ENCODE data around the gene DRC1.
"Not testable (repeated sequence)": the region's sequence is repeated elsewhere in the genome, so short reads cannot be mapped to it uniquely, and the experiment has no call there.

The DRC1 gene

DNA sequence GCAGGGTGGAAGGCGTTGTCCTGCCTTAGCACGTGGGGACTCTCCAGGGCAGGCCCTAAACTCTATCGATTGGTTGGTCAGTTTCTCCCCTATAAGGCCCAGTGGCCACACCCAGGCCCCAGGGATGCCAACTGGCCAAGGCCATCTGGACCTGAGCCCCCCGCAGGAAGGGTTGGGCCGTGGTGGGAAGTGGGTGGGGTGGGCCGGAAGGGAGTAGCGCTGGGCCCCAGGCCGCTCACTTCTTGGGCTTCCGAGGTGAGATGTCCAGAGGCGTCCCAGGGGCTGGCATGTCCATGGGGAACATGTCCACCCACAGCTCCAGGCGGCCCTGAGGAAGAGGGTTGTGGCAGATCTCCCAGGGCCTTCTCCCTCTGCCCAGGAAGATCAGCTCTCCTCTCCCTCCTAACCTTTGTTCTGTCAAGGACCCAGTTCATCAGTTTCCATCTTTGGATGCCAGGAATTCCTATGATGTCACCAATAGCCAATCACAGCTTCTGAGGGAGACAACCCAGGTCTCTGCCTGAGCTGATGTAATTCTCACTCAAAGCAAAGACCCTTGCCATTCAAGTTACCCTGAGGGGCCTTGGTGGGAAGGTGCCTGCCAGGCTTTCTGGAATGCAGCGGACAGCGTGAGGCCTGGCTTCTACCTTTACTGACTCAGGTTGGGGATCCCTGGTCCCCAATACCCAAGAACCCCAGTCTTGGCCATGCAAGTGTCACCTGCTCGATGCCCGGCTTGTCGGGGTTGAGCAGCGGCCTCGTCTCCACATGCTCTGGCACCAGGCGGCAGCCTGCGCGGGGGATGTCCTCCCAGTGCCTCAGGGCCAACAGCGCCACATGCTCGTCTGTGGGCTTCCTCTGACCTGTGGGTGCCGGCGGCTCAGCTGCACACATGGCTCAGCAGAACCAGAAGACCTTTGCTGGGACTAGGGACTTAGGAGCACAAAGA, 61.8 kb downstream of the DRC1 start:
- Histone ChIP-seq H3K27ac (no peak overlapping the region), H3K4me3 (ENCODE audit: low read depth, low read length) (no peak overlapping the region), H3K36me3 (replicated peaks) (no peaks in the 10 kb centered on the region), H3K27me3 (replicated peaks) (no peaks in the 10 kb centered on the region)
- no peak for DNase-seq
- in situ Hi-C loops (cut with HindIII; ENCODE audit: low pct_ligation_motif_present, low sequenced_read_pairs) = no loop called here
- TF ChIP-seq, protein P1, sequence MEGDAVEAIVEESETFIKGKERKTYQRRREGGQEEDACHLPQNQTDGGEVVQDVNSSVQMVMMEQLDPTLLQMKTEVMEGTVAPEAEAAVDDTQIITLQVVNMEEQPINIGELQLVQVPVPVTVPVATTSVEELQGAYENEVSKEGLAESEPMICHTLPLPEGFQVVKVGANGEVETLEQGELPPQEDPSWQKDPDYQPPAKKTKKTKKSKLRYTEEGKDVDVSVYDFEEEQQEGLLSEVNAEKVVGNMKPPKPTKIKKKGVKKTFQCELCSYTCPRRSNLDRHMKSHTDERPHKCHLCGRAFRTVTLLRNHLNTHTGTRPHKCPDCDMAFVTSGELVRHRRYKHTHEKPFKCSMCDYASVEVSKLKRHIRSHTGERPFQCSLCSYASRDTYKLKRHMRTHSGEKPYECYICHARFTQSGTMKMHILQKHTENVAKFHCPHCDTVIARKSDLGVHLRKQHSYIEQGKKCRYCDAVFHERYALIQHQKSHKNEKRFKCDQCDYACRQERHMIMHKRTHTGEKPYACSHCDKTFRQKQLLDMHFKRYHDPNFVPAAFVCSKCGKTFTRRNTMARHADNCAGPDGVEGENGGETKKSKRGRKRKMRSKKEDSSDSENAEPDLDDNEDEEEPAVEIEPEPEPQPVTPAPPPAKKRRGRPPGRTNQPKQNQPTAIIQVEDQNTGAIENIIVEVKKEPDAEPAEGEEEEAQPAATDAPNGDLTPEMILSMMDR (IDR thresholded peaks at IDR 0.05; ENCODE audit: low read depth, low read length, missing control alignments) = no peak

DNA sequence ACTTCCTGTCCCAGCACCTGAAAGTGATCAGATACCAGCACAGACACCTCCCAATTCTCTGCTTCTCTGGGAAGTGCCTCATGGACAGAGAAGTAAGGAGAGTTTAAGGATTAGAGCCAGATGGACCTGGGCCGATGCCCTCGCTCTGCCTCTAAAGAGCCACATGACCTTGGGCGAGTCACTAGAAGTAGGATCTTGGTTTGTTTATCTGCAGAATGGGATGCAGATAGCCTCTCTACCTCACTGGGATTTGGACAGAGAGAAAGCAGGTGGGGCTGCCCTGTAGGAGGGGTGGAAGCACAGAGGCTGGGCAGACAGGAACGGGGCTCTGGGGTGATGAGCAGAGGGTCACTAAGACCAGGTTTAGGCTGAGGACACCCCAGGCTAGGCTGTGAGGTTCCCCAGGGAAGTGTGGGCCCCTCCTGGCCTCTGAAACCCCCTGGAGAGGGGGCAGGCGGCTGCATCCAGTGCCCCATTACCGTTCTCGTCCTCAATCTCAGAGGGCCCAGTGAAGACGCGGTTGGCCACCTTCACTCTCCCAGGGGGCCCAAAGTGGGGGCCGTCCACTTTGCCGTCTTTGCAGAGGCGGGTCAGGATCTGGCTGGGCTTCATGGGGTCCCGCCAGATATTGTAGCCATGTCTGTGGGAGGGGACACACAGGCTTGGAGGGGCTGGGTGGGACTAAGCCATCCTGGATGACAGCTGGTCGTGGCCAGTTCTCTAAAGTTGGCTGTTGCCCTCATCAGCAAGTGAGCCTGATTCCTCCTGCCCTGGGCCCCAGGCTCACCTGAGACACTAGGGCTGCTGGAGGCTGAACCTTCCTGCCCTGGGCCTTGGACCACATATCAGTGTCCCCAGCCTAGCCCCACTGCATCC, 62.9 kb downstream of the DRC1 start:
- TF ChIP-seq, protein P1 (IDR thresholded peaks at IDR 0.05; ENCODE audit: low read depth, low read length, missing control alignments) = no peak
- H3K27ac ChIP-seq = no peak overlapping the region
- H3K4me3 ChIP-seq (ENCODE audit: low read depth, low read length) = no peak overlapping the region
- no peak for DNase-seq
- H3K36me3 ChIP-seq (replicated peaks) = no peaks in the 10 kb centered on the region
- no peaks in the 10 kb centered on the region for H3K27me3 ChIP-seq (replicated peaks)
- in situ Hi-C loops (cut with HindIII; ENCODE audit: low pct_ligation_motif_present, low sequenced_read_pairs) = no loop called here

DNA sequence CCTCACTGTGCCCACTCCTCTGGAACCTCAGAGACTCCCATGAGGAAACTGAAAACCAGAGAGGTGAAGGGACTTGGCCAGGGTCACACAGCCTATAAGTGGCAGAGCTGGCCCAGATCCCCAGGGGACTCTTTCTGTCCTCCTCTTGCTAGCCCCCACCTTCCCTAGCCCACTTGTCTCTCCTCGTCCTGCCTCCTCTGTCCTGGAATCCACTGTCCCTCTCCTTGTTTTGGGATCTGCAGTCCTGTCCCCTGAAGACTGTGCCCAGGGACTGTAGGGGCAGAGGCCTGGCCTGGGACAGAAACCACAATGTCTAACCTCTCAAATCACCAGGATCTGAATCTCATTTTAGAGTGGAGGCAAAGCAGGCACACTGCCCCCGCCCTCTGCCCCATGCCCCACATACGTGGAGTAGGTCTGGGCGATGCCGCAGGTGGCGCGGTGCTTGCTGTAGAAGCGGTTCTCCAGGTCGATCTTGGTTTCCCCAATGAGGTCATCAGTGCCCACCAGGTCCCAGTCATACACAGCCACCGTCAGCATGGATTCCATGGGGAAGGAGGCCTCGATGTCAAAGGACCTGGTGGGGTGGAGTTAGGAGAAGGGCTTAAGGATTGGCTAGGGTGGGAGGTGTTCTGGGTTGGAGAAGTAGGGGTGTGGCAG, 63.7 kb downstream of the DRC1 start:
- no peak overlapping the region for H3K4me3 ChIP-seq (ENCODE audit: low read depth, low read length)
- in situ Hi-C loops (cut with HindIII; ENCODE audit: low pct_ligation_motif_present, low sequenced_read_pairs) = no loop called here
- no peak overlapping the region for H3K27ac ChIP-seq

DNA sequence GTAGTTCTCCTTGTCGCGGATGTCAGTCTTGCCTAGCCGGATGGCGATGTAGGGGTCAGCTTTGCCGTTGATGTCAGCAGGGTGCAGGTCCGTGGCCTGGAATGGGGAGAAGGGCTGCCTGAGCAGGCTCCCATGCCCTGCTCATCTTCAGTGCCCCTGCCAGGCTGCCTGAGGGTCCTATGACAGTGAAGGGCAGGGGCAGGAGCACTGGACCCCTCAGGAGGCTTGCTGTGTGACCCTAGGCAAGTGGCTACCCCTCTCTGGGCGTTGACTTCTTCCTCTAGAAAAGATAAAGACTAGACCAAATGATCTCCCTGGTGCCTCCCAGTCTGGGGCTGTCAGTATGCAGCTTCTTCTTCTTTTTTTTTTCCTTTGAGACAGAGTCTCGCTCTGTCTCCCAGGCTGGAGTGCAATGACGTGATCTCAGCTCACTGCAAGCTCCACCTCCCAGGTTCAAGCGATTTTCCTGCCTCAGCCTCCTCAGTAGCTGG, 64.3 kb downstream of the DRC1 start:
- in situ Hi-C loops (cut with HindIII; ENCODE audit: low pct_ligation_motif_present, low sequenced_read_pairs) = no loop called here
- Histone ChIP-seq H3K36me3 (replicated peaks) (no peaks in the 10 kb centered on the region), H3K4me3 (ENCODE audit: low read depth, low read length) (no peak overlapping the region), H3K27me3 (replicated peaks) (no peaks in the 10 kb centered on the region), H3K27ac (no peak overlapping the region)
- TF ChIP-seq, protein P1 (IDR thresholded peaks at IDR 0.05; ENCODE audit: low read depth, low read length, missing control alignments) = no peak
- no peak for DNase-seq

More for the DNA sequence above, 63.7 kb downstream of the DRC1 start:
- H3K36me3 ChIP-seq (replicated peaks) = no peaks in the 10 kb centered on the region
- H3K27me3 ChIP-seq (replicated peaks) = no peaks in the 10 kb centered on the region
- DNase-seq = no peak
- TF ChIP-seq, protein P1 (IDR thresholded peaks at IDR 0.05; ENCODE audit: low read depth, low read length, missing control alignments) = no peak

DNA sequence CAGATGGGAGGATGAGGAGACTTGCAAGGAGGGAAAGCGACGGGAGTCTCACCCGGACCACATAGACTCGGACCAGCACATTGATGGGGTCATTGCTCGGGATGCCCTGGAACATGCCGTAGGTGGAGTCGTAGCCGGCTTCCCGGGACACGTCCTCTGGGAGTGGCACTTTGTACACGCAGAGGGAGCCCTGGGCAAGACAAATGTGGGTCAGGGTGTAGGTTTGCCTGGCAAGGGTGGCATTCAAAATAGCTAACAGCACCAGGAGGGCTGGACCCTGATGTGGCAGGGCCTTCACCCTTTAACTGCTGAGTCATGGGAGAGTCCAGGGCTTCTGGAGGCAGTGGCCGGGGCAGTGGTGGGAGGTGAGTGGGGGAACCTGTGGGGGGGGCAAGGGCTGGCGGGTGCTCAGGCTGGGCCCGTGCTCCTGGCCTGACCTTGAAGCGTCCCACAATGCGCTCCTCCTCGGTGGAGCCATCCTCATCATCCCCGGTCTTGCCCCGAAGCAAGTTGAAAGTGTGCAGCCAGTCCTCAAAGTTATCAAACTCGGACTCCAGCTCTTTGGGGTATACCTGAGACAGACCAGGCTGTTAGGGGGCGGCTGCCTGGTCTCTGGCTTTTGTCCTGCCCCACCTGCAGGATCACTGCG, 65.1 kb downstream of the DRC1 start:
- DNase-seq = no peak
- Histone ChIP-seq H3K36me3 (replicated peaks) (no peaks in the 10 kb centered on the region), H3K27me3 (replicated peaks) (no peaks in the 10 kb centered on the region), H3K4me3 (ENCODE audit: low read depth, low read length) (no peak overlapping the region), H3K27ac (no peak overlapping the region)
- TF ChIP-seq, protein P1 (IDR thresholded peaks at IDR 0.05; ENCODE audit: low read depth, low read length, missing control alignments) = no peak
- in situ Hi-C loops (cut with HindIII; ENCODE audit: low pct_ligation_motif_present, low sequenced_read_pairs) = no loop called here

DNA sequence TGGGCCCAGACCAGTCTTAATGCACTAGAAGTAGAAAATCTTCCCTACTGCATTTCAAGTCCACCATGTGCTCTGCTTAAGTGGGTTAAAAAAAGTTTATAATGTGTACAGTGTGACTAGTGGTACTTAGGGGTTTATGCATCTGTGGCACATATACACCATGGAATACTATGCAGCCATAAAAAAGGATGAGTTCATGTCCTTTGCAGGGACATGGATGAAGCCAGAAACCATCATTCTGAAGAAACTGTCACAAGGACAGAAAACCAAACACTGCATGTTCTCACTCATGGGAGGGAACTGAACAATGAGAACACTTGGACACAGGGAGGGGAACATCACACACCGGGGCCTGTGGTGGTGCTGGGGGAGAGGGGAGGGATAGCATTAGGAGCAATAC, 66.8 kb downstream of the DRC1 start:
- in situ Hi-C loops (cut with HindIII; ENCODE audit: low pct_ligation_motif_present, low sequenced_read_pairs); H3K36me3 ChIP-seq (replicated peaks); H3K27ac ChIP-seq; H3K4me3 ChIP-seq (ENCODE audit: low read depth, low read length); H3K27me3 ChIP-seq (replicated peaks); DNase-seq: not testable (repeated sequence)
